Panc1 (cell line): ENCODE data around the gene VIPR2. TPM values are rescaled to one million over a fixed set of nuclear protein-coding genes. Genes with fewer than 3 reads are reported as not detected.

ENCODE experiments used
- ATAC-seq: fragments of 200-7000 bp; cut with Tn5 transposase; 2 replicates; pipeline ENCODE4 v1.9.1; 2020; ENCODE audit warnings: mild to moderate bottlenecking, moderate library complexity
- BruUV-seq: library from RNA; stranded (reverse); fragments of 400-500 nt; replicated peaks from 2 replicates; lab custom pipeline; 2021; lab: Mats Ljungman, UMichigan
- CTCF ChIA-PET: fragments of 300-600 bp; sonication (Branson Sonifier 250); formaldehyde crosslinking; loops from one replicate; lab custom pipeline; 2022; ENCODE audit warnings: antibody characterized with exemption; lab: Charles Lee
- POLR2A ChIA-PET: fragments of 300-600 bp; sonication (Branson Sonifier 250); formaldehyde crosslinking; loops from one replicate; lab custom pipeline; 2022; ENCODE audit warnings: antibody characterized with exemption; lab: Charles Lee
- DNase-seq: peaks from one replicate; pipeline ENCODE4 v3.0.0-alpha.2; 2010; ENCODE audit warnings: low read depth, low spot score
- H3K27ac ChIP-seq: 2 replicates; pipeline ENCODE4 v1.5.1; 2011; ENCODE audit warnings: mild to moderate bottlenecking, low read length, inconsistent platforms
- H3K27me3 ChIP-seq: fragments of 200-500 bp; sonication (Bioruptor generic); 2 replicates; pipeline ENCODE4 v1.6.0; 2014; ENCODE audit warnings: low read length, inconsistent platforms; ENCODE audit not compliant: control insufficient read depth, insufficient read depth
- H3K36me3 ChIP-seq: fragments of 200-500 bp; sonication (Bioruptor generic); 2 replicates; pipeline ENCODE4 v1.5.1; 2014; ENCODE audit warnings: inconsistent platforms, mild to moderate bottlenecking, low read length, moderate library complexity; ENCODE audit not compliant: control insufficient read depth, insufficient read depth
- H3K4me1 ChIP-seq: 2 replicates; pipeline ENCODE4 v1.5.1; 2011; ENCODE audit warnings: inconsistent platforms, mild to moderate bottlenecking, low read length, moderate library complexity; ENCODE audit not compliant: control insufficient read depth, insufficient read depth
- H3K4me3 ChIP-seq, 2 experiments: 2 replicates each; pipeline ENCODE4 v1.5.1; 2011 to 2012; ENCODE audit warnings: low read depth in 2 of 2, low read length in 2 of 2, mild to moderate bottlenecking in 2 of 2, inconsistent platforms in 1 of 2, moderate library complexity in 1 of 2
- H3K9me3 ChIP-seq: fragments of 200-500 bp; sonication (Bioruptor generic); 2 replicates; pipeline ENCODE4 v1.5.1; 2014; ENCODE audit warnings: low read depth, mild to moderate bottlenecking, inconsistent platforms, low read length, moderate library complexity; ENCODE audit not compliant: control insufficient read depth, insufficient read depth
- POLR2AphosphoS5 ChIP-seq: IDR thresholded peaks from 2 replicates; pipeline ENCODE4 v1.6.1; 2012; ENCODE audit warnings: mild to moderate bottlenecking, low read depth, low read length, moderate library complexity
- SIN3A ChIP-seq: IDR thresholded peaks from 2 replicates; pipeline ENCODE4 v1.6.1; 2012; ENCODE audit warnings: low read depth, mild to moderate bottlenecking, low read length, moderate library complexity, borderline replicate concordance; ENCODE audit not compliant: insufficient read depth
- TCF7L2 ChIP-seq: IDR thresholded peaks from 2 replicates; pipeline ENCODE4 v1.6.1; 2011; ENCODE audit warnings: mild to moderate bottlenecking, low read depth, low read length, inconsistent platforms
- in situ Hi-C: cut with HindIII; loops from 2 replicates; pipeline ENCODE4 v1.10.0; 2016; ENCODE audit warnings: low sequenced_read_pairs, low pct_unique_long_range_greater_than_20kb
- intact Hi-C: fragments of 100-400 bp; cut with micrococcal nuclease; formaldehyde crosslinking; loops from one replicate; pipeline ENCODE4 v1.10.0; 2022; ENCODE audit not compliant: unreplicated experiment
- total RNA-seq: library from RNA; stranded (reverse); gene quantifications from one replicate; pipeline ENCODE4 v1.2.1, GENCODE V29; 2021; ENCODE audit not compliant: unreplicated experiment
- TF ChIP-seq, protein P1 (sequence below), 2 experiments: IDR thresholded peaks; 2 replicates each; pipeline ENCODE4 v1.6.1; 2011 to 2012; ENCODE audit warnings: low read depth in 2 of 2, control low read depth in 1 of 2, low read length in 1 of 2, mild to moderate bottlenecking in 1 of 2, moderate library complexity in 1 of 2; ENCODE audit not compliant: insufficient read depth in 1 of 2
- TF ChIP-seq, protein P2 (sequence below): fragments of 450-650 bp; IDR thresholded peaks from 2 replicates; pipeline ENCODE4 v1.5.1; 2017; ENCODE audit warnings: mild to moderate bottlenecking

Gene VIPR2
- total RNA-seq, 1 experiment from 2014 or later, result not detected

DNA sequence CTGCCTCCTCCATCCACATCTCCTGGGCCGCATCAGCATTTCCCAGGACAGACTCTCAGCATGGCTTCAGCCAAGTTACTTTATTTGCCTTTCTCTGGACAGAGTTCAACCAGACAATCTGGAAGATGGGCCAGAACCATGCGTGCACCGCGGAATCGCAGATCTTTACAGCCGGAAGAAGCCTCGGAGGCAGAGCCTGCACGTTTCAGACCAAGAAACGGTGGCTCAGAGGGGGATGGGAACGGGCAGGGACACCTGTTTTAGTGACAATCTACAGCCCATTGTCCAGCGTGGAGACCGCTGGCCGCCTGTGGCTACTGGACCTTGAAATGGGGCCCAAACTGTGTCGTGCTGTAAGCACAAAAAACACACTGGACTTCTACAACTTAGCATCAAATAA lies 3.5 kb downstream of the VIPR2 start:
- Histone ChIP-seq H3K36me3 (no peaks in the 10 kb centered on the region), H3K27me3 (peaks cover 21% of the 10 kb centered on the region), H3K27ac (no peak overlapping the region), H3K4me3 (no peak overlapping the region), H3K9me3 (no peaks in the 10 kb centered on the region), H3K4me1 (no peaks in the 10 kb centered on the region; the same call in 1 of the 2 replicates)
- ChIA-PET POLR2A (no interaction called here), CTCF (no interaction called here)
- DNase-seq (no peak), ATAC-seq (no peak)
- in situ Hi-C loops (no loop called here), intact Hi-C loops (no loop called here)
- no peak for TF ChIP-seq POLR2AphosphoS5
- no peak for TF ChIP-seq SIN3A
- TF ChIP-seq, protein P1, sequence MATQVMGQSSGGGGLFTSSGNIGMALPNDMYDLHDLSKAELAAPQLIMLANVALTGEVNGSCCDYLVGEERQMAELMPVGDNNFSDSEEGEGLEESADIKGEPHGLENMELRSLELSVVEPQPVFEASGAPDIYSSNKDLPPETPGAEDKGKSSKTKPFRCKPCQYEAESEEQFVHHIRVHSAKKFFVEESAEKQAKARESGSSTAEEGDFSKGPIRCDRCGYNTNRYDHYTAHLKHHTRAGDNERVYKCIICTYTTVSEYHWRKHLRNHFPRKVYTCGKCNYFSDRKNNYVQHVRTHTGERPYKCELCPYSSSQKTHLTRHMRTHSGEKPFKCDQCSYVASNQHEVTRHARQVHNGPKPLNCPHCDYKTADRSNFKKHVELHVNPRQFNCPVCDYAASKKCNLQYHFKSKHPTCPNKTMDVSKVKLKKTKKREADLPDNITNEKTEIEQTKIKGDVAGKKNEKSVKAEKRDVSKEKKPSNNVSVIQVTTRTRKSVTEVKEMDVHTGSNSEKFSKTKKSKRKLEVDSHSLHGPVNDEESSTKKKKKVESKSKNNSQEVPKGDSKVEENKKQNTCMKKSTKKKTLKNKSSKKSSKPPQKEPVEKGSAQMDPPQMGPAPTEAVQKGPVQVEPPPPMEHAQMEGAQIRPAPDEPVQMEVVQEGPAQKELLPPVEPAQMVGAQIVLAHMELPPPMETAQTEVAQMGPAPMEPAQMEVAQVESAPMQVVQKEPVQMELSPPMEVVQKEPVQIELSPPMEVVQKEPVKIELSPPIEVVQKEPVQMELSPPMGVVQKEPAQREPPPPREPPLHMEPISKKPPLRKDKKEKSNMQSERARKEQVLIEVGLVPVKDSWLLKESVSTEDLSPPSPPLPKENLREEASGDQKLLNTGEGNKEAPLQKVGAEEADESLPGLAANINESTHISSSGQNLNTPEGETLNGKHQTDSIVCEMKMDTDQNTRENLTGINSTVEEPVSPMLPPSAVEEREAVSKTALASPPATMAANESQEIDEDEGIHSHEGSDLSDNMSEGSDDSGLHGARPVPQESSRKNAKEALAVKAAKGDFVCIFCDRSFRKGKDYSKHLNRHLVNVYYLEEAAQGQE (IDR thresholded peaks at IDR 0.05; ENCODE audit: insufficient read depth in 1 of 2, low read depth in 2 of 2, low read length in 1 of 2), result no peak
- TF ChIP-seq, protein P2, sequence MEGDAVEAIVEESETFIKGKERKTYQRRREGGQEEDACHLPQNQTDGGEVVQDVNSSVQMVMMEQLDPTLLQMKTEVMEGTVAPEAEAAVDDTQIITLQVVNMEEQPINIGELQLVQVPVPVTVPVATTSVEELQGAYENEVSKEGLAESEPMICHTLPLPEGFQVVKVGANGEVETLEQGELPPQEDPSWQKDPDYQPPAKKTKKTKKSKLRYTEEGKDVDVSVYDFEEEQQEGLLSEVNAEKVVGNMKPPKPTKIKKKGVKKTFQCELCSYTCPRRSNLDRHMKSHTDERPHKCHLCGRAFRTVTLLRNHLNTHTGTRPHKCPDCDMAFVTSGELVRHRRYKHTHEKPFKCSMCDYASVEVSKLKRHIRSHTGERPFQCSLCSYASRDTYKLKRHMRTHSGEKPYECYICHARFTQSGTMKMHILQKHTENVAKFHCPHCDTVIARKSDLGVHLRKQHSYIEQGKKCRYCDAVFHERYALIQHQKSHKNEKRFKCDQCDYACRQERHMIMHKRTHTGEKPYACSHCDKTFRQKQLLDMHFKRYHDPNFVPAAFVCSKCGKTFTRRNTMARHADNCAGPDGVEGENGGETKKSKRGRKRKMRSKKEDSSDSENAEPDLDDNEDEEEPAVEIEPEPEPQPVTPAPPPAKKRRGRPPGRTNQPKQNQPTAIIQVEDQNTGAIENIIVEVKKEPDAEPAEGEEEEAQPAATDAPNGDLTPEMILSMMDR, result no peak
- no peak for TF ChIP-seq TCF7L2
- BruUV-seq, result no TSS peak

DNA sequence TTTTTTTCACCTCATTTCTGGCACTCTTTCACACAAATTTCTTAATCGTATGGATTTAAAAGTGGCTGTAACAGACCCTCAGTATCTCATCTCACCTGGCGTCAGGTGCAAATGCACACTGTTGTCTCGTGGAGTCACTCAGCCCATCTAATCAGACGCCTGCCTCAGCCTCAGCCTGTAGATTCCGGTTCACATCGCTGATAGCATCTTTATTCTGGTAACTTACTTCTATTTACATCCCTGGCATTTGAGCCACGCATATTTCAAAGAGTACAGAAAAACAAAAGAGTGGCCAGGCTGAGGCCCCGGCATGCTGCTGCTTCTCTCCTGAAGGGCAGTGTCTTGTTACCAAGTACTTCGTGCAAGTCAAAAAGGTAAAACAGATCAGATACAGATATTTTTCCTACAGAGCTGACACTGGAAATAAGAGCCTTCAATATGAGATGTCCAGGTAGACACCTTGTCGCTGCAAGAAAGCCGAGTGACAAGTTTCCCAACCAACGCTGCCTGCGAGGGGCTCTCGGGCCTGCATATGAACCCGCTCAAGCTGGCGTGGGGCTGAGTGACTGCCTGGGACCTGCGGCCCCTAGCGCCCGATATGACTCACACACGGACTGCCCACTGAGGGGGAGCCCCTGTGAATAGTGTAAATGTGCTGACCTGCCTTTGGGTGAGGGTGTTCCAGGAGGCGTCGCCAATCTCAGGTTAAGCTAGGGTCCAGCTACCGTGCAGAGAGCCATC lies 4.3 kb downstream of the VIPR2 start:
- DNase-seq, result no peak
- ChIA-PET POLR2A (no interaction called here), CTCF (no interaction called here)
- Histone ChIP-seq H3K9me3 (no peaks in the 10 kb centered on the region), H3K27me3 (peaks cover 15% of the 10 kb centered on the region), H3K27ac (no peak overlapping the region), H3K4me3 (no peak overlapping the region), H3K36me3 (no peaks in the 10 kb centered on the region), H3K4me1 (no peaks in the 10 kb centered on the region; the same call in 1 of the 2 replicates)
- intact Hi-C loops, result no loop called here
- no peak for TF ChIP-seq TCF7L2
- TF ChIP-seq, protein P2, result no peak
- no peak for TF ChIP-seq POLR2AphosphoS5
- TF ChIP-seq SIN3A, result no peak
- TF ChIP-seq, protein P1 (IDR thresholded peaks at IDR 0.05; ENCODE audit: insufficient read depth in 1 of 2, low read depth in 2 of 2, low read length in 1 of 2), result no peak
- no peak for ATAC-seq
- no TSS peak for BruUV-seq
- in situ Hi-C loops, result no loop called here
